Upper lobe of left lung (tissue), 6 donors: ENCODE data around the gene TRAPPC5. TPM values are rescaled to one million over a fixed set of nuclear protein-coding genes. Genes with fewer than 3 reads are reported as not detected.

Experiments
- ATAC-seq, 2 donors: fragments of 200-7000 bp; cut with Tn5 transposase; one replicate each; pipeline ENCODE4 v1.9.1; 2022; ENCODE audit warnings: mild to moderate bottlenecking in 2 of 2, moderate library complexity in 2 of 2; ENCODE audit not compliant: low FRiP score in 2 of 2
- DNase-seq, 2 donors: peaks; one replicate each; pipeline ENCODE4 v3.0.0-alpha.2; 2019 to 2020
- H3K27ac ChIP-seq, 4 donors: fragments of 200-600 bp; sonication (generic); one replicate each; pipeline ENCODE4 v1.5.1; 2016 to 2019
- H3K27me3 ChIP-seq, 4 donors: fragments of 200-600 bp; sonication (generic); one replicate each; pipeline ENCODE4 v1.5.1; 2017 to 2019
- H3K36me3 ChIP-seq, 4 donors: fragments of 200-600 bp; sonication (generic); one replicate each; pipeline ENCODE4 v1.5.1; 2016 to 2019
- H3K4me1 ChIP-seq, 4 donors: fragments of 200-600 bp; sonication (generic); one replicate each; pipeline ENCODE4 v1.5.1; 2018 to 2019
- H3K4me3 ChIP-seq, 4 donors: fragments of 200-600 bp; sonication (generic); one replicate each; pipeline ENCODE4 v1.5.1; 2017 to 2019; ENCODE audit warnings: mild to moderate bottlenecking in 2 of 4, moderate library complexity in 1 of 4
- H3K9me3 ChIP-seq, 4 donors: fragments of 200-600 bp; sonication (generic); one replicate each; pipeline ENCODE4 v1.5.1; 2018 to 2019
- EP300 ChIP-seq, 4 donors: sonication (generic); formaldehyde crosslinking; IDR thresholded peaks; one replicate each; pipeline ENCODE4 v1.5.1; 2017; ENCODE audit warnings: antibody characterized with exemption in 4 of 4, control low read depth in 2 of 4
- POLR2A ChIP-seq, 4 donors: fragments of 450-650 bp; IDR thresholded peaks; one replicate each; pipeline ENCODE4 v1.5.1; 2016 to 2017; ENCODE audit warnings: antibody characterized with exemption in 4 of 4, mild to moderate bottlenecking in 2 of 4
- POLR2AphosphoS5 ChIP-seq, 2 donors: sonication (generic); formaldehyde crosslinking; IDR thresholded peaks; one replicate each; pipeline ENCODE4 v1.5.1; 2017; ENCODE audit warnings: antibody characterized with exemption in 2 of 2
- WGBS, 2 donors: methylation state at CpG; one replicate each; pipeline ENCODE4 v1.1.5; 2017 to 2018; 5-methylcytosine and 5-hydroxymethylcytosine counted together
- total RNA-seq, 6 donors: library from RNA; depleted of rRNA in 4 of 6; stranded (reverse); fragments of >200 nt in 4 of 6; gene quantifications; one replicate each; pipeline versions ENCODE4 v1.1.0 to v1.2.1, GENCODE V29; 2016 to 2021
- TF ChIP-seq, protein P1 (sequence below), 6 experiments: fragments of 450-650 bp in 4 of 6; fragments of 200-600 bp in 2 of 6; sonication (generic) in 2 of 6; IDR thresholded peaks; one replicate each; pipeline ENCODE4 v1.5.1; 2016 to 2019; ENCODE audit warnings: antibody characterized with exemption in 6 of 6
- donor health status: DM: no; HTN: no; CAD: no; lungs with moderate emphysema.
- donor health status: DM: no; HTN: yes; CAD: no; lungs with severe emphysema.

The TRAPPC5 gene
- total RNA-seq, 6 donors from 2014 or later: 33.9 to 105 (median 52.0) TPM

DNA sequence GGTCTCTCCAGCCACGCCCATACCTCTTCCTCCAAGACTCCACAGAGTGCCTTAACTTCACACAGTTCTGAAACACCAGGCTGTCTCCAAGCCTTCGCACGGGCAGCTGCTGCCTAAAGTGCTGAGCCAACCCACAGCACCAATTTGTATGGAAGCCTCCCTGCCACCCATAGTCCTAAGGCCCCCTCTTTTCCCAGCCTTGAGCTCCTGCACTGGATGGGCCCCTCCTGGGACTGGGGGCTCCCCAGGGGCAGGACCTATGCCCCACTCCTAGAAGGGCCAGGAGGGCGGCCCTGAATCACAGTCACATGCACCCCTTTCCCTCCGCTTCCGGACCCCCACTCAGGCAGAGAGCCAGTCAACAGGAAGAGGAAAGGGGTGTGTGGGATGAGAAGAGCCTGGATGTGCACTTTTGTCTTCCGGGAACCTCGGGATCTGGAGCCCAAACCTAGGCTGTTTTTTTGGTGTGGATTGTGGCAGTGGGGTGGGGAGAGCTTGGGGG, 26.4 kb downstream of the TRAPPC5 start:
- no peaks in the 10 kb centered on the region for H3K9me3 ChIP-seq
- no peaks in the 10 kb centered on the region for H3K27me3 ChIP-seq
- no peak overlapping the region for H3K4me3 ChIP-seq
- DNase-seq: no peak
- no peak for ATAC-seq
- no peaks in the 10 kb centered on the region for H3K36me3 ChIP-seq
- H3K27ac ChIP-seq: peak overlapping the region in 3 of 4 donors; percentile 64 to 79 (median 67)
- TF ChIP-seq EP300 (IDR thresholded peaks at IDR 0.05) (no peak), POLR2A (IDR thresholded peaks at IDR 0.05) (no peak)
- 56 to 62% methylated on average over 7 to 8 of the region's 8 CpGs for WGBS, 2 donors
- peaks cover 4 to 21% (median 19%) of the 10 kb centered on the region in 4 donors for H3K4me1 ChIP-seq

DNA sequence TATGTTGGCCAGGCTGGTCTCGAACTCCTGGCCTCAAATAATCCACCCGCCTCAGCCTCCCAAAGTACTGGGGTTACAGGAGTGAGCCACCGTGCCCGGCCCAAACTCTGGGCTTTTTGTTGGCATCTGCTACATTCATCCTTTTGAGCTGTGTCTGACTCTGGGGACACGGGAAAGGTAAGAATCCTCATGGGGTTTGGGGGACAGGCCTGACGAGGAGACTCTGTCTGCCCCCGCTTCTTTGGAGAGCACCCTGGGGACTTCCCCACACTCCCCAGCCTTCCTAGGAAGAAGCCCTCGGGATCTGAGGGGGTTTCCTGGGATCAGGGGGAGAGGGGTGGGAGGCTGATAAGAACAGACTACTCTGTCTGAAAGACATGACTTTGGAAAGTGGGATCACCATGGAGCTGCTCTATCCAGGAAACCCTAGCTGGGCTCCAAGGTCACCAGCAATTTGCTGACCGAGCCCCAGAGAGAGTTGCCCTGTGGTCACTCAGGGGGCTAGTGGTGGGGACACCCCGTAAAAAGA, 29.4 kb downstream of the TRAPPC5 start:
- Histone ChIP-seq H3K36me3 (no peaks in the 10 kb centered on the region), H3K27ac (no peak overlapping the region), H3K9me3 (no peaks in the 10 kb centered on the region), H3K4me1 (peaks cover 4 to 21% (median 19%) of the 10 kb centered on the region in 4 donors), H3K4me3 (no peak overlapping the region), H3K27me3 (no peaks in the 10 kb centered on the region)
- WGBS, 2 donors: 78 to 80% methylated on average over 9 to 10 of the region's 10 CpGs
- ATAC-seq (no peak), DNase-seq (no peak)
- no peak for TF ChIP-seq POLR2A (IDR thresholded peaks at IDR 0.05)
- TF ChIP-seq POLR2AphosphoS5 (IDR thresholded peaks at IDR 0.05): no peak
- TF ChIP-seq, protein P1, sequence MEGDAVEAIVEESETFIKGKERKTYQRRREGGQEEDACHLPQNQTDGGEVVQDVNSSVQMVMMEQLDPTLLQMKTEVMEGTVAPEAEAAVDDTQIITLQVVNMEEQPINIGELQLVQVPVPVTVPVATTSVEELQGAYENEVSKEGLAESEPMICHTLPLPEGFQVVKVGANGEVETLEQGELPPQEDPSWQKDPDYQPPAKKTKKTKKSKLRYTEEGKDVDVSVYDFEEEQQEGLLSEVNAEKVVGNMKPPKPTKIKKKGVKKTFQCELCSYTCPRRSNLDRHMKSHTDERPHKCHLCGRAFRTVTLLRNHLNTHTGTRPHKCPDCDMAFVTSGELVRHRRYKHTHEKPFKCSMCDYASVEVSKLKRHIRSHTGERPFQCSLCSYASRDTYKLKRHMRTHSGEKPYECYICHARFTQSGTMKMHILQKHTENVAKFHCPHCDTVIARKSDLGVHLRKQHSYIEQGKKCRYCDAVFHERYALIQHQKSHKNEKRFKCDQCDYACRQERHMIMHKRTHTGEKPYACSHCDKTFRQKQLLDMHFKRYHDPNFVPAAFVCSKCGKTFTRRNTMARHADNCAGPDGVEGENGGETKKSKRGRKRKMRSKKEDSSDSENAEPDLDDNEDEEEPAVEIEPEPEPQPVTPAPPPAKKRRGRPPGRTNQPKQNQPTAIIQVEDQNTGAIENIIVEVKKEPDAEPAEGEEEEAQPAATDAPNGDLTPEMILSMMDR (IDR thresholded peaks at IDR 0.05): no peak
- no peak for TF ChIP-seq EP300 (IDR thresholded peaks at IDR 0.05)

DNA sequence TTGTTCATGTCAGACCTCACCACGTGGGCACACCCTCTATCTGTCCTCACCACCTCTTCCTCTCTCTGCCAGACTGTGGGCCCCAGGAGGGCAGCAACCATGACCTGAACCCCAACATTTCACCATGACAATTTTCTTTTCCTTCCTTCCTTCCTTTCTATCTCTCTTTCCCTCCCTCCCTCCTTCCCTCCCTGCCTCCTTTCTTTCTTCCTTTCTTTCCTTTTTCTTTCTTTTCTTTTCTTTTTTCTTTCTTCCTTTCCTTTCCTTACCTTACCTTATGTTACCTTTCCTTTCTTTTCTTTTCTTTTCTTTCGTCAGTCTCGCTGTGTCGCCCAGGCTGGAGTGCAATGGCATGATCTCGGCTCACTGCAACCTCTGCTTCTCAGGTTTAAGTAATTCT, 30.0 kb downstream of the TRAPPC5 start:
- WGBS, 2 donors: 77 to 78% methylated on average over 5 of the region's 5 CpGs
- no peaks in the 10 kb centered on the region for H3K9me3 ChIP-seq
- no peaks in the 10 kb centered on the region for H3K36me3 ChIP-seq
- no peak for TF ChIP-seq POLR2AphosphoS5 (IDR thresholded peaks at IDR 0.05)
- TF ChIP-seq EP300 (IDR thresholded peaks at IDR 0.05): no peak
- TF ChIP-seq, protein P1 (IDR thresholded peaks at IDR 0.05): no peak
- no peak for TF ChIP-seq POLR2A (IDR thresholded peaks at IDR 0.05)
- H3K4me3 ChIP-seq: no peak overlapping the region
- H3K4me1 ChIP-seq: peaks cover 4 to 19% (median 15%) of the 10 kb centered on the region in 4 donors
- DNase-seq: no peak
- no peaks in the 10 kb centered on the region for H3K27me3 ChIP-seq
- no peak for ATAC-seq
- H3K27ac ChIP-seq: no peak overlapping the region

DNA sequence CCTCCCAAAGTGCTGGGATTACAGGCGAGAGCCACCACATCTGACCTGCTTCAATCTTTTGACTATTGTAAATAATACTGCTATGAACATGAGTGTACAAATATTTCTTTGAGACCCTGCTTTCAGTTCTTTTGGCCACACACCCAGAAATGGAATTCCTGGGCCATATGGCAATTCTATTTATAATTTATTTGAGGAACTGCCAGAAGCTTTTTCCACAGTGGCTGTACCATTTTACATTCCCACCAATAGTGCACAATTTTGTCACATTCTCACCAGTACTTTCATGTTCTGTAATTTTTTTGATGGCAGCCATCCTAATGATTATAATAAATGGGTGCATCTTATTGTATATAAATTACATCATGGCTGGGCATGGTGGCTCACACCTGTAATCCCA, 35.0 kb downstream of the TRAPPC5 start:
- no peak for DNase-seq
- H3K4me3 ChIP-seq: no peak overlapping the region
- no peaks in the 10 kb centered on the region for H3K27me3 ChIP-seq
- no peaks in the 10 kb centered on the region for H3K36me3 ChIP-seq
- TF ChIP-seq POLR2A (IDR thresholded peaks at IDR 0.05): no peak
- TF ChIP-seq, protein P1 (IDR thresholded peaks at IDR 0.05): no peak
- TF ChIP-seq POLR2AphosphoS5 (IDR thresholded peaks at IDR 0.05): no peak
- TF ChIP-seq EP300 (IDR thresholded peaks at IDR 0.05): no peak
- WGBS, 2 donors: 89 to 100% methylated on average over 1 of the region's 1 CpG
- ATAC-seq: no peak
- H3K9me3 ChIP-seq: peaks cover 0 to 4% (median 3%) of the 10 kb centered on the region in 4 donors
- no peak overlapping the region for H3K27ac ChIP-seq
- no peaks in the 10 kb centered on the region for H3K4me1 ChIP-seq

DNA sequence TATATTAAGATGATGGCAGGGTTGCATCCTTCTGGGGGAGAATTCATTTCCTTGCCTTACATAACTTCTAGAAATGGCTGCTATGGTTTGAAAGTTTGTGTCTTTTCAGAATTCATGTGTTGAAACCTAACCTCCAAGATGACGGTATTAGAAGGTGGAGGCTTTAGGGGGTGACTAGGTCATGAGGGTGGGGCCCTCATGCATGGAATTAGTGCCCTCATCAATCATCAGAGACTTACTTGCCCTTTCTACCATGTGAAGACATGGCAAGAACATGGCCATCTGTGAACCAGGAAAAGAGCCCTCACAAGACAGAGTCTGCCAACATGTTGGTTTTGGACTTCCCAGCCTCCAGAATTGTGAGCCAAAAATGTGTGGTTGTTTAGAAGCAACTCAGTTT, 36.1 kb downstream of the TRAPPC5 start:
- ATAC-seq (no peak), DNase-seq (no peak)
- Histone ChIP-seq H3K4me3 (no peak overlapping the region), H3K27ac (no peak overlapping the region), H3K36me3 (no peaks in the 10 kb centered on the region), H3K9me3 (peaks cover 0 to 4% (median 3%) of the 10 kb centered on the region in 4 donors), H3K27me3 (no peaks in the 10 kb centered on the region), H3K4me1 (no peaks in the 10 kb centered on the region)
- TF ChIP-seq POLR2A (IDR thresholded peaks at IDR 0.05) (no peak), POLR2AphosphoS5 (IDR thresholded peaks at IDR 0.05) (no peak), EP300 (IDR thresholded peaks at IDR 0.05) (no peak)
- TF ChIP-seq, protein P1 (IDR thresholded peaks at IDR 0.05): no peak
- 65 to 100% methylated on average over 1 of the region's 1 CpG for WGBS, 2 donors
